Fibroblast of lung (primary cell): Measurements from ENCODE around the gene PSMB2.

Experiments used
- CTCF ChIP-seq, 2 donors: IDR thresholded peaks in 1 of 2; conservative IDR thresholded peaks in 1 of 2; 1 replicate in 1 of 2; 2 replicates in 1 of 2; pipeline ENCODE4 v1.5.1; 2011 to 2012; ENCODE audit warnings: low read length in 2 of 2, control low read depth in 1 of 2, inconsistent platforms in 1 of 2, low read depth in 1 of 2, mild to moderate bottlenecking in 1 of 2
- EZH2 ChIP-seq: IDR thresholded peaks from 2 replicates; pipeline ENCODE4 v1.5.1; 2012; ENCODE audit warnings: low read length, control low read depth, mild to moderate bottlenecking; ENCODE audit errors: missing control alignments

- TF ChIP-seq CTCF (conservative IDR thresholded peaks at IDR 0.05 in 1 of 2, IDR thresholded peaks at IDR 0.05 in 1 of 2; ENCODE audit: low read depth in 1 of 2, low read length in 2 of 2) (no peak), EZH2 (no peak)
Observed at GRCh38 chr1:35594005-35594760, 47.1 kb downstream of the PSMB2 start.
